MM.1S (cell line): ENCODE results near the gene CYP19A1.

Experiments used
- CTCF ChIP-seq: fragments of 300-600 bp; sonication (generic); IDR thresholded peaks from 2 replicates; pipeline ENCODE4 v1.5.1; 2016; ENCODE audit warnings: antibody characterized with exemption, low read length, mixed read lengths
- EZH2 ChIP-seq: fragments of 300-600 bp; sonication (generic); optimal IDR thresholded peaks from 2 replicates; pipeline ENCODE3; 2017; ENCODE audit warnings: low read depth, mild to moderate bottlenecking, antibody characterized with exemption, low read length, mixed read lengths
- EZH2phosphoT487 ChIP-seq: fragments of 300-600 bp; sonication (generic); IDR thresholded peaks from 2 replicates; pipeline ENCODE4 v1.6.1; 2018; ENCODE audit warnings: antibody characterized with exemption, low read length

GRCh38 chr15:51350723-51351122 lies 12.3 kb upstream of the CYP19A1 start:
- TF ChIP-seq CTCF (no peak), EZH2 (no peak), EZH2phosphoT487 (no peak)
